ENCODE results near the gene COQ4. TPM values are rescaled to one million over a fixed set of nuclear protein-coding genes. Genes with fewer than 3 reads are reported as not detected.

The COQ4 gene
- total RNA-seq, 4 donors from 2014 or later = 3.2 to 37.9 (median 29.6) TPM

- TF ChIP-seq, protein P1, sequence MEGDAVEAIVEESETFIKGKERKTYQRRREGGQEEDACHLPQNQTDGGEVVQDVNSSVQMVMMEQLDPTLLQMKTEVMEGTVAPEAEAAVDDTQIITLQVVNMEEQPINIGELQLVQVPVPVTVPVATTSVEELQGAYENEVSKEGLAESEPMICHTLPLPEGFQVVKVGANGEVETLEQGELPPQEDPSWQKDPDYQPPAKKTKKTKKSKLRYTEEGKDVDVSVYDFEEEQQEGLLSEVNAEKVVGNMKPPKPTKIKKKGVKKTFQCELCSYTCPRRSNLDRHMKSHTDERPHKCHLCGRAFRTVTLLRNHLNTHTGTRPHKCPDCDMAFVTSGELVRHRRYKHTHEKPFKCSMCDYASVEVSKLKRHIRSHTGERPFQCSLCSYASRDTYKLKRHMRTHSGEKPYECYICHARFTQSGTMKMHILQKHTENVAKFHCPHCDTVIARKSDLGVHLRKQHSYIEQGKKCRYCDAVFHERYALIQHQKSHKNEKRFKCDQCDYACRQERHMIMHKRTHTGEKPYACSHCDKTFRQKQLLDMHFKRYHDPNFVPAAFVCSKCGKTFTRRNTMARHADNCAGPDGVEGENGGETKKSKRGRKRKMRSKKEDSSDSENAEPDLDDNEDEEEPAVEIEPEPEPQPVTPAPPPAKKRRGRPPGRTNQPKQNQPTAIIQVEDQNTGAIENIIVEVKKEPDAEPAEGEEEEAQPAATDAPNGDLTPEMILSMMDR (IDR thresholded peaks at IDR 0.05) = no peak
- no peak for TF ChIP-seq POLR2A (IDR thresholded peaks at IDR 0.05)
- H3K27me3 ChIP-seq = no peaks in the 10 kb centered on the region
- H3K4me3 ChIP-seq = no peak overlapping the region
- no peaks in the 10 kb centered on the region for H3K36me3 ChIP-seq
- intact Hi-C loops (cut with DNase I; ENCODE audit: low total_unique reads) = no loop called here
- no peak for DNase-seq
- no peak overlapping the region for H3K27ac ChIP-seq
- peaks cover 0 to 5% of the 10 kb centered on the region in 2 donors for H3K4me1 ChIP-seq
- no peaks in the 10 kb centered on the region for H3K9me3 ChIP-seq
Measured at GRCh38 chr9:128317629-128318028, 5.0 kb upstream of the COQ4 start.

DNA sequence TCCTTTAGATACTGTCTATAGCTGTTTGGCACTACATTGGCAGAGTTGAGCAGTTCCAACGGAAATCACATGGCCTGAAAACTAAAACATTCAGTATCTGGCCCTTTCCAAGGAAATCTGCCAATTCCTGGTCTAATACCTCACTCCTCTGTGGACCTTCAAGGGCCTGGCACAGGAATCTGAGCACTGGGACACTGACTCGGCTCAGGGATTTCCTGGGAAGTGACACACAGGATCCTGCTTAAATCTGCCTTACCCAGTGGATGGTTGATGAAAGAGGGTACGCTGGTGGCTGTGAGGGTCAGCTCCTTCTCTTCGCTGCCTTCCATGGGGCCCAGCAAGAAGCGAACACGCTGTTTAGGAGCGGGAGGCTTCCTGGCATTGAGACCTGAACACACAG, 1.3 kb upstream of the COQ4 start:
- Histone ChIP-seq H3K27ac (no peak overlapping the region), H3K4me1 (peaks cover 0 to 17% of the 10 kb centered on the region in 2 donors), H3K9me3 (no peaks in the 10 kb centered on the region), H3K36me3 (no peaks in the 10 kb centered on the region), H3K27me3 (no peaks in the 10 kb centered on the region), H3K4me3 (peak overlapping the region; percentile 85 to 95)
- intact Hi-C loops (cut with DNase I; ENCODE audit: low total_unique reads) = no loop called here
- DNase-seq = no peak
- no peak for TF ChIP-seq POLR2A (IDR thresholded peaks at IDR 0.05)
- TF ChIP-seq, protein P1 (IDR thresholded peaks at IDR 0.05) = no peak

- DNase-seq = no peak
- Histone ChIP-seq H3K27me3 (no peaks in the 10 kb centered on the region), H3K27ac (peak overlapping the region; percentile 89 to 90), H3K4me3 (peak overlapping the region; percentile 85 to 95), H3K36me3 (no peaks in the 10 kb centered on the region), H3K4me1 (peaks cover 0 to 17% of the 10 kb centered on the region in 2 donors), H3K9me3 (no peaks in the 10 kb centered on the region)
- TF ChIP-seq, protein P1 (IDR thresholded peaks at IDR 0.05) = no peak
- no peak for TF ChIP-seq POLR2A (IDR thresholded peaks at IDR 0.05)
- intact Hi-C loops (cut with DNase I; ENCODE audit: low total_unique reads) = no loop called here
Measured at GRCh38 chr9:128321879-128322403, 698 bp upstream of the COQ4 start.

- Histone ChIP-seq H3K36me3 (no peaks in the 10 kb centered on the region), H3K27ac (peak overlapping the region; percentile 89 to 90), H3K4me1 (peaks cover 0 to 17% of the 10 kb centered on the region in 2 donors), H3K27me3 (no peaks in the 10 kb centered on the region), H3K4me3 (peak overlapping the region; percentile 85 to 95), H3K9me3 (no peaks in the 10 kb centered on the region)
- TF ChIP-seq, protein P1 (IDR thresholded peaks at IDR 0.05) = no peak
- TF ChIP-seq POLR2A (IDR thresholded peaks at IDR 0.05) = no peak
- intact Hi-C loops (cut with DNase I; ENCODE audit: low total_unique reads) = no loop called here
- DNase-seq = no peak
Measured at GRCh38 chr9:128323212-128323730, 632 bp downstream of the COQ4 start.

- peaks cover 0 to 17% of the 10 kb centered on the region in 2 donors for H3K4me1 ChIP-seq
- no peaks in the 10 kb centered on the region for H3K27me3 ChIP-seq
- H3K9me3 ChIP-seq = no peaks in the 10 kb centered on the region
- no peak for DNase-seq
- intact Hi-C loops (cut with DNase I; ENCODE audit: low total_unique reads) = no loop called here
- peak overlapping the region in 1 of 2 donors; percentile 95 for H3K4me3 ChIP-seq
- H3K36me3 ChIP-seq = no peaks in the 10 kb centered on the region
- no peak overlapping the region for H3K27ac ChIP-seq
- TF ChIP-seq, protein P1 (IDR thresholded peaks at IDR 0.05) = no peak
- TF ChIP-seq POLR2A (IDR thresholded peaks at IDR 0.05) = no peak
Measured at GRCh38 chr9:128323791-128324190, 1.2 kb downstream of the COQ4 start.

All from uterus (tissue), 4 donors.